Erythroblast (primary cell): Measurements from ENCODE around the gene C1orf167.

Experiments
- DNase-seq, 2 experiments: peaks; one replicate each; lab custom pipeline; 2025; lab: John Stamatoyannopoulos, UW
- GATA1 ChIP-seq: IDR thresholded peaks from 2 replicates; pipeline ENCODE4 v1.6.1; 2011; ENCODE audit warnings: low read depth, mild to moderate bottlenecking, control low read depth, low read length, moderate library complexity
- POLR2A ChIP-seq: IDR thresholded peaks from 2 replicates; pipeline ENCODE4 v1.6.1; 2011; ENCODE audit warnings: mild to moderate bottlenecking, low read length

Gene C1orf167

DNA sequence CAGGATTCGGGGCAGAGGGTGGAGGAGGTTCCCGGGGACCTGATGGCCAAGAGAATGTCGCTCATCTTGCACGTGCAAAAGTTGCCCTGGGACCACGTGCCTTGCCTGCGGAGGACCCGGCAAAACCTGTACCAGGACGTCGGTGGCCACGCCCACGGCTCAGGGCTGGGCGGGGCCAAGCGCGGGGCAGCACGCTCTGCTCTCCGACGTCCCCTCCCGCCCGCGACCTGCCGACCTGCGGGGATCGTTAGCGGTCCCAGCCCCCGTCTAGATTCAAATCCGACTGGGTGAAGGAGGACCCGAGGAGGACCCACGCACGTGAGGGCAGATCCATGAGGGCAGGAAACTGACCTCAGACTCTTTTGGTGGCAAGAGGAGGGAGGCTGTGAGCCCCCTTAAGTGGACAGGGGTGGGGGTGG is at the start of gene C1orf167:
Gene C1orf167, plus strand, starts transcription at position 206 of the 419 bp plus-strand sequence. CDS start 2,208 bp downstream, outside the sequence.
- DNase-seq: peak; percentile 37 to 56
- TF ChIP-seq POLR2A (no peak), GATA1 (no peak)

GRCh38 chr1:11712285-11712684 is 49.7 kb upstream of the C1orf167 start:
- TF ChIP-seq GATA1 (no peak), POLR2A (no peak)
- no peak for DNase-seq

GRCh38 chr1:11713095-11713494 is 48.9 kb upstream of the C1orf167 start:
- no peak for DNase-seq
- TF ChIP-seq POLR2A (no peak), GATA1 (no peak)

DNA sequence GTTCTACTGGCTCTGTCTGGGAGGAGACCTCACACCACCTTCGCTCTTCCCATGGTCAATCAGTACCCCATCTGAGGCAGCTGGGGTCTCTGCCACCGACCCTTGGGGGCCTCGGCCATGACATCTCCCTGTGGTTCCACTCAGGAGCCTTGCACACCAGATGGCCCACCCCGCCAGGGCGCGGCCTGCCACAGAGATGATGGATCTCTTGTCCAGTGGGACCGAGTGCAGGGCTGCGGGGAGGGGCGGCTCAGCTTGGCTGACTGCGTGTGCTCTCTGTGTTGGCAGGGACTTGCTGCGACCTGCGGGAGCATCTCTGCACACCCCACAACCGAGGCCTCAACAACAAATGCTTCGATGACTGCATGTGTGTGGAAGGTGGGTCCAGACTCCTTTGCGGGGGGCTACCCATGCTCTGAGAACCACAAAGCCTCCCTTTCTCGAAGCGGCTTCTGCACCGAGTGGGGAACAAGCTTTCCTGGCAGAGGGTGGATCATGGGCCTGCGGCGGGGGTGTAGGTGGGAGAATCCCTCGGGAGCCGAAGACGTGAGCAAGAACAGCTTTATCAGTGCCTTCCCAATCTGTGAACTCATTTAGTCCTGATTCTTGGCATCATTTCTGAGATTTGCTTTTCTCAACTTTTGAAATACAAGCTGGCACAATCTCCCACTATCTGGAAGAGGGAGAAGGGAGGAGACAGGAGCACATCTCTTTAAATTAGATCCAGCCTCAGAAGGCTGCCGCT is 47.0 kb upstream of the C1orf167 start:
- no peak for DNase-seq
- no peak for TF ChIP-seq POLR2A
- no peak for TF ChIP-seq GATA1

GRCh38 chr1:11719313-11720032 is 42.5 kb upstream of the C1orf167 start:
- no peak for TF ChIP-seq POLR2A
- TF ChIP-seq GATA1: no peak
- peak; percentile 74 to 86 for DNase-seq

GRCh38 chr1:11720033-11720376 is 42.0 kb upstream of the C1orf167 start:
- no peak for DNase-seq
- no peak for TF ChIP-seq POLR2A
- TF ChIP-seq GATA1: no peak

DNA sequence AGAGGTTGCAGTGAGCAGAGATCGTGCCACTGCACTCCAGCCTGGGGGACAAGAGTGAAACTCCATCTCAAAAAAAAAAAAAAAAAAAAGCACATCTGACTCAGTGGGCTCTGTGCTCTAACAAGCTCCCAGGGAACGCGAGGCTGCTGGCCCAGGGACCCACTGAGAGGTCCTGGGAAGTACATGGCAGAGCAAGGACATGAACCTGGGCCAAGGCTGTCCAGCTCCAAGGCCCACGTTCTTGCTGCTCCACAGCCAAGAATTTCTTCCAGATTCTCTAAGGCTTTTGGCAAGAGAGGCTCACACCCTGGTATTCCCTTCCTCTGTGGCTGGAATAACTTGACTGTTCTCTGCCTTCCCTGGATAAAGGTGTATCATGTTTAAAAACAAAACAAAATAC is 41.5 kb upstream of the C1orf167 start:
- TF ChIP-seq GATA1 (no peak), POLR2A (no peak)
- DNase-seq: no peak

GRCh38 chr1:11721311-11721710 is 40.7 kb upstream of the C1orf167 start:
- DNase-seq: no peak
- TF ChIP-seq POLR2A (no peak), GATA1 (no peak)

DNA sequence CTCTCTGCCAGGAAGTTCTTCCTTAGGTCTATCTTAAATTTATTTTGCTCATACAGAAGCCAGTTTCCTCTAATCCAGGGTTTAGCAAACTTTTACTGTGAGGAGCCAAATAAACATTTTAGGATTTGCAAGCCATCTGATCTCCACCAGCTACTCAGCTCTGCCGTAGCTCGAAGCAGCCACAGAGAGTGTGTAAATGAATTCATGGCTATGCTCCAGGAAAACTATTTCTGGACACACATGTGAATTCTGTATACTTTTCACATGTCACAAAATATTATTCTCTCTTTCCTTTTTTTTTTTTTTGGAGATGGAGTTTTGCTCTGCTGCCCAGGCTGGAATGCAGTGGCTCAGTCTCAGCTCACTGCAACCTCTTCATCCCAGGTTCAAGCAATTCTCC is 39.5 kb upstream of the C1orf167 start:
- no peak for DNase-seq
- TF ChIP-seq POLR2A (no peak), GATA1 (no peak)

GRCh38 chr1:11725616-11726015 is 36.4 kb upstream of the C1orf167 start:
- no peak for DNase-seq

GRCh38 chr1:11727119-11727518 is 34.9 kb upstream of the C1orf167 start:
- no peak for DNase-seq
- TF ChIP-seq POLR2A (no peak), GATA1 (no peak)

More at GRCh38 chr1:11725616-11726015, 36.4 kb upstream of the C1orf167 start:
- TF ChIP-seq POLR2A: no peak
- no peak for TF ChIP-seq GATA1

DNA sequence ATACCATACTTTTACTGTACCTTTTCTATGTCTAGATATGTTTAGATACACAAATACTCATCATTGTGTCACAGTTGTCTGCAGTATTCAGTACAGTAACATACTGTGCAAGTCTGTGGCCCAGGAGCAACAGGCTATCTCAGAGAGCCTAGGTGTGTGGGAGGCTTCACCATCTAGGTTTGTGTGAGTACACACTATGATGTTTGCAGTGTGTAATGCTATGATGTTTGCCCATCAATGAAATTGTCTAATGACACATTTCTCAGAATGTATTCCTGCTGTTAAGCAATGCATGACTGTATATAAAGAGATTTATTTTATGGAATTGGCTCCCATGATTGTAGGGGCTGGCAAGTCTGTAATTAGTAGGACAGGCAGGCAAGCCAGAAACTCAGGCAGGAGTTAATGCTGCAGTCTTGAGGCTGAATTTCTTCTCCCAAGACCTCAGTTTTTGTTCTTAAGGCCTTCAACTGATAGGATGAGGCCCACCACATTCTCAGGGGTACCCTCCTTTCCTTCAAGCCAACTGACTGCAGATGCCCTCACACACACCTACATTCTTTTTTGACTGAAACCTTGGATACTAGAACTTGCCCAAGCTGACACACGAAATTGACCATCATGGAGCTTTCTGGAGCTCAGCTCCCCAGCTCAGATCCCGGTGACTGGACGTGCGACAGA is 33.7 kb upstream of the C1orf167 start:
- DNase-seq: no peak

GRCh38 chr1:11729155-11729497 is 32.9 kb upstream of the C1orf167 start:
- no peak for DNase-seq
- no peak for TF ChIP-seq POLR2A
- no peak for TF ChIP-seq GATA1

More for the DNA sequence above, 33.7 kb upstream of the C1orf167 start:
- TF ChIP-seq GATA1: no peak
- no peak for TF ChIP-seq POLR2A
